NCI-H82 treated with DMSO at 0.1 percent for 48 hours (cell line): ENCODE data around the gene TAF11.
"Not testable (repeated sequence)": the region's sequence is repeated elsewhere in the genome, so short reads cannot be mapped to it uniquely, and the experiment has no call there.

Experiments
- DNase-seq: peaks from one replicate; lab custom pipeline; 2025; ENCODE audit not compliant: unreplicated experiment; lab: John Stamatoyannopoulos, UW

Gene TAF11

GRCh38 chr6:34867484-34867883 lies 20.4 kb downstream of the TAF11 start:
- no peak for DNase-seq

GRCh38 chr6:34866509-34866908 lies 21.3 kb downstream of the TAF11 start:
- DNase-seq, result no peak

GRCh38 chr6:34865107-34865506 lies 22.7 kb downstream of the TAF11 start:
- DNase-seq, result no peak

- no peak for DNase-seq
Measured at GRCh38 chr6:34864007-34864406, 23.8 kb downstream of the TAF11 start.

- DNase-seq, result no peak
Measured at GRCh38 chr6:34860776-34861175, 27.1 kb downstream of the TAF11 start.

- no peak for DNase-seq
Measured at GRCh38 chr6:34859951-34860350, 27.9 kb downstream of the TAF11 start.

GRCh38 chr6:34858681-34859080 lies 29.2 kb downstream of the TAF11 start:
- no peak for DNase-seq

- DNase-seq, result no peak
Measured at GRCh38 chr6:34855463-34855862, 32.4 kb downstream of the TAF11 start.

- no peak for DNase-seq
Measured at GRCh38 chr6:34852406-34853085, 35.3 kb downstream of the TAF11 start.

GRCh38 chr6:34851361-34851760 lies 36.5 kb downstream of the TAF11 start:
- no peak for DNase-seq

- not testable (repeated sequence) for DNase-seq
Measured at GRCh38 chr6:34849066-34849465, 38.8 kb downstream of the TAF11 start.

GRCh38 chr6:34839666-34840352 lies 48.0 kb downstream of the TAF11 start:
- no peak for DNase-seq

- no peak for DNase-seq
Measured at GRCh38 chr6:34837528-34837927, 50.3 kb downstream of the TAF11 start.

GRCh38 chr6:34836451-34836850 lies 51.4 kb downstream of the TAF11 start:
- DNase-seq, result no peak

GRCh38 chr6:34836008-34836407 lies 51.8 kb downstream of the TAF11 start:
- no peak for DNase-seq

GRCh38 chr6:34834789-34835518 lies 52.9 kb downstream of the TAF11 start:
- no peak for DNase-seq

- DNase-seq, result no peak
Measured at GRCh38 chr6:34832942-34833341, 54.9 kb downstream of the TAF11 start.

- no peak for DNase-seq
Measured at GRCh38 chr6:34829137-34829536, 58.7 kb downstream of the TAF11 start.
